ENCODE results near the gene NUP93.

Gene NUP93

DNA sequence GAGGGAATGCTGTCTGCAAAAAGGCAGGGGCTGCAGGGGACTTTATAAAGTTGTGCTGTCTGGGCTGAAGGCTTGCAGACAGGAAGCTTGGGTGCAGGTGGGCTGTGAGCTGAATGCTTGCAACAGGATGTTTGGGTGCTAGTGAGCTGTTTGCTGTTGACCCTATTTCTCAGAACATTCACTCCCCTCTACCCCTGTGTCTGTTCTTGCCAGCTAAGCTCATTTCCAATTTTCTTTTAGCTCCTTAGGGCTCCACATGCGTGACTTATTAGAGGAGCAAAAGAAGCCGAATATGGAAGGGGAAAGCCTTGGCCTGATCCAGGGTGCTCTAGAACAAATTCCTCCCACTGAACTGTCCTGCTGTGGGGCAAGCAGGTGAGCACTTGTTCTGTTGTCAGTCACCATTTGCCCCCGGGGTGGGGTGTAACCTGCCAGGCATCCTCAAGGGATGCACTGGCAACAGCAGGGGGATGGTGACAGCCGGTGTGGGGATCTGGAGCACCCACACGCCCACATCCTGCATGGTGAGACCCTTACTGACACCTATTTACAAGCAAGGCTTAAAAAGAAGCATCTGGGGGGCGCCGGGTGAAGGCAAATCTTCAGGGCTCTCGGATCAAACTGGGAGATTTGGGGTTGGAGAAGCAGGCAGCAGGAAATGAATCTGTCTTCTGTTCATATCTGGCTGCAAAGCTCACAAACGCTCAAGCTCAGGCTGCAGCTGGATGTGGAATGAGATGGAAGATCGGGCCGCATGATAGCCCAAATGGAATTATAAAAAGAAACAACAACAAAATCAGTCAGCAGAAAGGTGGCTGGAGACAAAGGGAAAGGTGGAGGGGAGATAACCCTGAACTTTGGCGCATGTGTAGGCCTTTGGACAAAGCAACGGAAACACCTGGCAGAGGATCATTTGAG lies 21.1 kb upstream of the NUP93 start:
- TF ChIP-seq, protein P1, sequence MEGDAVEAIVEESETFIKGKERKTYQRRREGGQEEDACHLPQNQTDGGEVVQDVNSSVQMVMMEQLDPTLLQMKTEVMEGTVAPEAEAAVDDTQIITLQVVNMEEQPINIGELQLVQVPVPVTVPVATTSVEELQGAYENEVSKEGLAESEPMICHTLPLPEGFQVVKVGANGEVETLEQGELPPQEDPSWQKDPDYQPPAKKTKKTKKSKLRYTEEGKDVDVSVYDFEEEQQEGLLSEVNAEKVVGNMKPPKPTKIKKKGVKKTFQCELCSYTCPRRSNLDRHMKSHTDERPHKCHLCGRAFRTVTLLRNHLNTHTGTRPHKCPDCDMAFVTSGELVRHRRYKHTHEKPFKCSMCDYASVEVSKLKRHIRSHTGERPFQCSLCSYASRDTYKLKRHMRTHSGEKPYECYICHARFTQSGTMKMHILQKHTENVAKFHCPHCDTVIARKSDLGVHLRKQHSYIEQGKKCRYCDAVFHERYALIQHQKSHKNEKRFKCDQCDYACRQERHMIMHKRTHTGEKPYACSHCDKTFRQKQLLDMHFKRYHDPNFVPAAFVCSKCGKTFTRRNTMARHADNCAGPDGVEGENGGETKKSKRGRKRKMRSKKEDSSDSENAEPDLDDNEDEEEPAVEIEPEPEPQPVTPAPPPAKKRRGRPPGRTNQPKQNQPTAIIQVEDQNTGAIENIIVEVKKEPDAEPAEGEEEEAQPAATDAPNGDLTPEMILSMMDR (IDR thresholded peaks at IDR 0.05; ENCODE audit: control insufficient read depth, extremely low read depth, insufficient read depth), result no peak
- H3K4me3 ChIP-seq (ENCODE audit: low read depth, low read length), result no peak overlapping the region
- no peak for DNase-seq (ENCODE audit: low read depth)

DNA sequence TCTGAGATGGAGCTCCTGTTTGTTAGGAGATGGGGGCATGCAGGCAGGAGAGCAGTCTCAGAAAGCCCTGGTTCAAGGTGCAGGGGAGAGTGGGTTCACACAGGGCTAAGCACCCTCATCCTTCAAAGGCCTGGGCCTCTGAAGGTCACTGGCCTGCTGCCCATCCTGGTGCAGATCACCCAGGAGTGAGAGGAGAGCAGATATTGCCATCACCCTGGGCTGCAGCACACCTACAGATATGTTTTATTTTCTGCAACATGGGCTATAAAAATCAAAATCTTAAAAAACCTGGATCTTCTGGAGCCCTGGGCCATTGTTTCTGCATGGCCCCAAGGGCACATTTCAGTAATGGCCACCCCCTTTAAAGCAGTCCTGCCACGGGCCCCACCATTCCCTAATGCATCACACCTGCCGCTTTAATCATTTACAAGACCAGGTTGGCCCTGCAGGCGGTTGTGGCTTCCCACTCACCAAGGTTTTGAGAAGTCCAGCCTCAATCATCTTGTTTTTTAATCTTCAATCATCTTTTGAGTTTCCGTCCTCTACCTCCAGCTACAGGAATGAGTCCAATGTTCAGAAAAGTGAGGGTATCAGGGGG lies 20.4 kb upstream of the NUP93 start:
- H3K4me3 ChIP-seq (ENCODE audit: low read depth, low read length), result no peak overlapping the region
- TF ChIP-seq, protein P1 (IDR thresholded peaks at IDR 0.05; ENCODE audit: control insufficient read depth, extremely low read depth, insufficient read depth), result no peak
- DNase-seq (ENCODE audit: low read depth), result no peak

DNA sequence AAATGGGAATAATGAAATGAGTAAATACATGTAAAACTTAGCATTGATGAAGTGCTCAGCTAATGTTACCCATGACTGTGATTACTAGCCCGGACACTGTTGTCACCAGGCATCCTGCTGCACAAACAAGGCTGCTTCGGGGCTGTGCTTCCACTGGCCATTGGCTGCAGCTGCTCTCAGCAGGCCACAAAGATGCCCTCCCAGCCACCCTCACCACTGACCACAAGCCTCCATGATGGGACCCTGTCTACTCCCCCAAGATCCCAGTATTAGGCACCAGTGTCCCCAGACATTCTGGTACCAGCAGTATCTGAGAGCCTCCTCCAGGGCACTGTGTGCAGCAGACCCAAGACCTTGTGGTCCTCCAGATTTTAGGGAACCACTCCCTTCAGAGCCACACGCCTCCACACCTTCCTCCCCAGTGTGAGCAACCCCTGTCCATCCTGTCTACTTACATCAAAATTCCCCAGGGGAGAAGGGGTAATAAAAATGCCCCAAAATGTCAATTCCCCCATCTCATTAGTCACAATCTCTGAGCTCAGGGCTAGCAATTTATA lies 19.7 kb upstream of the NUP93 start:
- DNase-seq (ENCODE audit: low read depth), result no peak
- no peak overlapping the region for H3K4me3 ChIP-seq (ENCODE audit: low read depth, low read length)
- TF ChIP-seq, protein P1 (IDR thresholded peaks at IDR 0.05; ENCODE audit: control insufficient read depth, extremely low read depth, insufficient read depth), result no peak

DNA sequence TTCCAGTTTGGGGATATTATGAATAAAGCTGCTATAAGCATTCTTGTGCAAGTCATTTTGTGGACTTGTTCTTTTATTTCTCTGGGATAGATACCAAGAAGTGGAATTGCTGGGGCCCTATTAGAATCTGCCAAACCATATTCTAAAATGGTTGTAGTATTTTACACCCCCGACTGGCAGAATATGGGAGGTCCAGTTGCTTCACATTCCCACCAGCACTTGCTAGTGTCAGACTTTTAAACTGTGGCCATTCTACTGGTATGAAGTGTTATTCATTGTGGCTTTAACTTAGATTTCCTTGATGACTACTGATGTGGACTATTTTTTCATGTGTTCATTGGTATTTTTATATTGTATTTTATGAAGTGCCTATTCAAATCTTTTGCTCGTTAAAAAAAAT lies 18.1 kb upstream of the NUP93 start:
- TF ChIP-seq, protein P1 (IDR thresholded peaks at IDR 0.05; ENCODE audit: control insufficient read depth, extremely low read depth, insufficient read depth), result no peak
- no peak overlapping the region for H3K4me3 ChIP-seq (ENCODE audit: low read depth, low read length)
- DNase-seq (ENCODE audit: low read depth), result no peak

DNA sequence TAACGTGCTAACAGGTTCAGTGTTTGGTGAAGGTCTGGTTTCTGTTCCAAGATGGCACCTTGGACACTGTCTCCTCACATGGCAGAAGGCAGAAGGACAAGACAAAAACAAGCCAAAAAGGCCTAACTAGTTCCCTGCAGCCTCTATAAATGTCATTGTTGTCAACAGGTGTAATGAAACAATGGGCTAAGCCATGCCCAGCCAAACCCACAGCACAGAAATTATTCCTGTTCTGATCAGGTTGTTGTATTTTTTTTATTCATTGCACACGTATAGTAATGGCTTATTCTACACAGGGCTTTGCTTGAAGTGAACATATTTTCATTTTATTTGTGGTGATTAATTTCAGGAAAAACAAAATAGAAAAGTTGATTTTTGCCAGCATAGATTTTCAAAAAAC lies 16.1 kb upstream of the NUP93 start:
- TF ChIP-seq, protein P1 (IDR thresholded peaks at IDR 0.05; ENCODE audit: control insufficient read depth, extremely low read depth, insufficient read depth), result no peak
- no peak overlapping the region for H3K4me3 ChIP-seq (ENCODE audit: low read depth, low read length)
- DNase-seq (ENCODE audit: low read depth), result no peak

DNA sequence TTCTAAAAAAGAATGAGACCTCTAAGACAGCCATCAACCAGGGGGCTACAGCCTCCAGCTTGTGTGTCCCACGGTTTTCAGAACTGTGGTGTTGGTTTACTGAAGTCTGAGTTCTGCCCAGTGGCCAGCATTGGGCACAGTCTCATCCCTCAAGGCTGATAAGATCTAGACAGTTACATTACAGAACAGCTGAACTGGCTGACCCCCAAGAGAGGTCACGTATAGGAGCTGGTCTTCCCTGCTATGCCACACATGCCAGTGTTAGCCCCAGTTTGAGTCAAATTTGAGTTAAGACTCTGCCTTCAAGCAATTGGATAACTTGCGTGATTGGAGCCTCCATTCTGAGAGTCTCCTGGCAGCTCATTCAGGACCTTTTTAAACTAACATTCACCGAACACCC lies 14.8 kb upstream of the NUP93 start:
- no peak overlapping the region for H3K4me3 ChIP-seq (ENCODE audit: low read depth, low read length)
- TF ChIP-seq, protein P1 (IDR thresholded peaks at IDR 0.05; ENCODE audit: control insufficient read depth, extremely low read depth, insufficient read depth), result no peak

More for the DNA sequence above, 14.8 kb upstream of the NUP93 start:
- DNase-seq (ENCODE audit: low read depth), result peak; percentile 51
